HG03439 (cell line): ENCODE results near the gene MACROD2.
"Not testable (repeated sequence)": the region's sequence is repeated elsewhere in the genome, so short reads cannot be mapped to it uniquely, and the experiment has no call there.

Experiments
- ATAC-seq: cut with Tn5 transposase; IDR thresholded peaks from one replicate; pipeline ENCODE4 v1.9.1; 2021; ENCODE audit warnings: mild to moderate bottlenecking, moderate library complexity; ENCODE audit not compliant: unreplicated experiment

MACROD2 gene

DNA sequence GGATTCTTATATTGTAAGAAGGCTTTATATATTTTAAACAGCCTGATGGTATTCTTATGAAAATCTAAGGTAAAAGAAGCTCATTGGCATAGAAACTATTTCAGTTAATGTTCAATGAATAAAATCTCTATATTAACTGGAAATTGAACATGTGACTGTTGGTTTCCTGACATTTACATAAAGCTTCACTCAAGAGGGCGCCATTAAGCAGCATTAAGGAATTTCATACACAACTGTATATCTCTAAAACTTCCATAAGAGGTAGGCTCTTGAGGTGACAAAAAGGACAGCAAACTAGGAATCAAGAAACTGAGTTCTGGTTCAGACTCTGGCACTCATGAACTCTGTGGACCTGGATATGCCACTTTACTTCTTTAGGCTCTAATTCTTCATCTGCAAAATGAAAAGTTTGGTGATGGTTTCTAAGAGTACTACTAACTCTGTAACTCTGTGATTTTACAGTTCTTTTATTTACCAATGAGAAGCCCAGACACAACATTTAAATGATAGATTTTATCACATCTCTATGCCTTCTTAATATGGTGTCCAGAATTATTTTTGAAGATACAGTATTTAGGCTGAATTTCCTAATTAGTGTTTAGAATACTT is 194.6 kb downstream of the MACROD2 start:
- no peak for ATAC-seq

DNA sequence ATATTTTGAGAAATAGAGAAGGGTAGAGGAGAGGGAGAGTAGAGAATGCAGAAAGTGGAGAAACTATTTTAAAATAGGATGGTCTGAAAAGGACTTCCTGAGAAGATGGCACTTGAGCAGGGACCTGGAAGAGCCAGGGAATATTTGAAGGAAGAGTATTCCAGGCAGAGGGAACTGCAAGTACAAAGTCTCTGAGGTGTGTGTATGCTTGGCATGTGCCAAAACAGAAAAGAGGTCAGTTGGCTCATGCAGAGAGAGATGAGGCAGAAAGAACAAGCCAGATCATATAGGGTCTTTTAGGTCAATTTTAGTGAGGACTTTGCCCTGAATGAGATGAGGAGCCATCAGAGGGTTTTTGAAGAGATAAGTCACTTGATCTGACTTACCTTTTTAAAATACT is 196.2 kb downstream of the MACROD2 start:
- no peak for ATAC-seq

DNA sequence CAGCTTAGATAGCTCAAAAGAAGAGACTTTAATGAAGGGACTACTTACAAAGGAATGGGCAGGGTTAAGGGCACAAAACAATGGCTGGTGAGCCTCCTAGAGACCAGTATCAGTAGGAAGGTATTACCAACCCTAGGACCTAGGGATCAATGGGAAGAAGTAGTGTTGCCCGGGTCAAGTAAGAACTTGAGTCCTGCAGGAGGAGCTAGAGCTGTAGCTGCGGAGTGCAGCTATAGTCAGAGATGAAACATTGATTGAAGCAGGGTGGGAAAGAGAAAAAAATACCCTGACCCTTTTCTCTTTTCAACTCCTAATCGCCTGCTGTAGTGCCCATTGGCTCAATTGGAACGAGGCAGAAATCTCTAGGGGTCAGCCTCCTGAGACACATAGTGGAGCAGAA is 198.1 kb downstream of the MACROD2 start:
- ATAC-seq = no peak

DNA sequence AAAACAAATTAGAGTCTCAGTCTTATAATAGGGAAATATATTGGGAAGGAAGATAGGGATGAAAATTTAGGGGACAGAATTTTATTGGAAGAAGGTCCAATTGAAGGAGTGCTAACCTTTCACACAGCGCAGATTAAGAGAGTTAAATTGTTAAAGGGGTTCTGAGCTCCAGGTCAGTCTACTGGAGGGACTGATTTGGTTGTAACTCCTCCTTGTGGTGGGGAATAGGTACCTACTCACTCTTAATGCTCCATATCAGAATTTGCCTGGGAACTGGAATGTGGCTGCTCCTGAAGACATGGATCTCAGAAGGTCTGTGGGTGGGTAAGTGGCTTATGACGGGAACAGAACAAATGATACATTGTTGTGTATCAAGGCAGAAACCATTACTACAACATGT is 198.6 kb downstream of the MACROD2 start:
- ATAC-seq = no peak

DNA sequence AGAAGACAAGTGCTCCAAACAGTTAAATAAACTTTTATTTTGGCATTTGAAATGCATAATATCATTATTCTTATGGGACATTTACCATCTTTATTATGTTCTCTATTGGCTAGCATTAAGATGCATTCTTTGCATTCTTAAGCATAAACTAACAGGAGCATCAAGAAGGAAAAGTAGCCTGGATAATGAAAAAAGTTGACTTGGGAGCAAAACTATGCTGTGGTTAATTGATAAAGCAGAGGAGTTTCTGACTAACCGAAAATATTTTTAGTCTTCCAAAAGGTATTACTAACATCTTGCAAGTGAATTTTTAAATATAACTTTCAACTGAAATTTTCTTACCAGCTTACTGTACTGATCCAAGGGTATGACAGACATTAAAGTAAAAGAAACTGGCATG is 201.8 kb downstream of the MACROD2 start:
- no peak for ATAC-seq

DNA sequence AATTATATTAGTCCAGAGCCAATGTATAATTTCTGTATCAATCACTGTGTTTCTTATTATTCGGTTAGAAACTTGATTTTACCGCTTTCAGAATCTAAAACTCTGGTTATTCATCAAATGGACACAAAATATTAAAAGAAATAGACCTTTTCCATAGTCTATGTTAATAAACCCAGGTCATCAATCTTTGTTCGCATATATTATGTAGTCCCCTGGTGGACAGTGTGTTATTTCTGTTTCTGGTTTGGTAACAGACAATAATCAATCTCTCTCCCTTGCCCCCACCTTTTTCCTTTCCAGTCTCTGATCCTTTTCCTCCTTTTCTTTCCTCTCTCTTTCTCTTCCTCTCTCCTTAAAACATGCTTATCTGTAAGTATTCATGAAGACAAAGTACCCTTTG is 203.1 kb downstream of the MACROD2 start:
- ATAC-seq = no peak

DNA sequence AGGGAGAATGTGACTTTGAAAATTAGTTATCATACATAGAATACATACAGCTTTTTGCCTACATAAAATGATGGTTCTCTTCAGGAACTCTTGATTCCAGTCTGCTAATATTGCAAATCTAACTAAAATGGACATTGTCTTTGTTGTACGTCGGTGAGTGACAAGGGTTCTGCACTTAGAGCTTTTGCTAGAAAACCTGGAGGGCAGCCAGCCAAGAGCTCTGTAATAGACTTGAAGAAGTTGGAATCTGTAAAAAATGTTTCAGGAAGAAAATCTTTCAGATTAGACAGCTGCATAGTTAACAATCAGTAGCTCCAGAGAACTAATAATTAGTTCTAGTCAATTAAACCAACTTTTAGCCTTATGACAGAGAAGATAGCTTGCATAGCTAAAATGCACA is 203.8 kb downstream of the MACROD2 start:
- ATAC-seq = no peak

DNA sequence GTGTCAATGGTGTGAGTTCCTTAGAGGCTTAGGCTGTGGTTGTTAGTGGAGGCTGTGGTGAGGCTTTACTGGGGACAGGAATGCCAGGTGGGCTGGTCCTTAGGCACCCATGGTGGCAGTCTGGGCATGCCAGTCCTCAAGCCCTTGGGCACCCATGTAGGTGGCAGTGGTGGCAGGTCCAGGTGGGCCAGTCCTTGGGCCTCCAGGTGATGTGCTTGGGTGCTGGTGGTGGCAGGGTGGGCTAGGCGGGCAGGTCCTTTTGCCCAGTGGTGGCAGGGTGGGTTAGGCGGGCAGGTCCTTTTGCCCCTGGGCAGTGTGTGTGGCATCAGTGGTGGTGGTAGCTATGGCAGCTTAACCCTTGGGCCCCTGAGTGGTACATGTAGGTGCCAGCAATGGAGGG is 208.3 kb downstream of the MACROD2 start:
- no peak for ATAC-seq

DNA sequence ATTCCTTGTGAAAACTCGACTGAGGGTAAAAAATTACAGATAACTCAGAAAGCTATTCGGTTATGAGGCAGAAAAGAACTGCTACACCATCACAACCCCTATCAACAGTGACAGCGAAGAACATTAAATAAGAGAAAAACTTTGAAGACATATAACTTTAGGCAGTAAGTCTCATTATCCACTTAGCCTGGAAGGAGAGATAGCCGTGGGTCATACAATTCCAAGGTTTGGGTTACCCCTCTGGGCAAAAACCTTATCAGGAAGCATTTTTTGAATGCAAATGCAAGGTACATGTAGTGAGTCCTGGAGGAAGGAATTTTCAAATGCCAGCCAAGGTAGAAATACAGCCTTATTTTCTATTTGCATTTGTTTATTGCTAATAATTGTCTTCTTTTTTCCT is 212.3 kb downstream of the MACROD2 start:
- ATAC-seq = no peak

DNA sequence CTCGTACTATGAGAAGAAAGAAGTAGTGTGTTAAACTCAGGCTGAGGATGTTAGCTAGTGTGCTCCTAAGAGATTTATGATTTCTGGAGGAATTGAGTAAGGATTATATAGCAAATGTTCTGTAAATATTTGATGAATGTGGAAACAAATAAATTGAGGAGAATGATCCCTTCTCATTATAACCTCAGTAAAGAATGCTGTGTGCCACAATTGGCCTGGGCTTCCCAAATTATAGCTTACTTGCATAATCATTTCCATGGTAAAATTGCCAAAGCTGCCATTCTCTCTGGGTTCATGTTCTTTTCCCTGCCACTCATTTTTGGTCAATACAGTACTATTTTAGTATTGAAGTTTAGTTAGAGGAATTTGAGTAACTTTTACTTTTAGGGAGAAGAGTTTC is 213.6 kb downstream of the MACROD2 start:
- ATAC-seq = no peak

DNA sequence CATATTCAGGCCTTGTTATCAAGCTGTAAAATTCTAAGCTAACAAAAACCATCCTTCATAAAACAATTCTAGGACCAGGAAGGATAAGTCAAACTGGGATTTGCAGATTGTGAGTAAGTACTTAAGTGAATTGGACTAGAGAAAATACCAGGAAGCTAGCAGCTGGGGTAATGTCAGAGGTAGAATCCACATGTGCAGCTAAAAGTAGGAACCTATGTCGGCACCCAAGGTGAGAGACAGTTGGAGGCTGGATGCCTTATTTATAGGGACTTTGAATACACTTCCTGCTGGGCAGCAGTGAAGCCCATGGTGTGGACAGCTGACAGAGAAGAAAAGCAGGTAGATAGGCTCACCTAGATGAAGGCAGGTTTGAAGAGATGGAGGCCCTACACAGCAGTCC is 214.8 kb downstream of the MACROD2 start:
- ATAC-seq = no peak

DNA sequence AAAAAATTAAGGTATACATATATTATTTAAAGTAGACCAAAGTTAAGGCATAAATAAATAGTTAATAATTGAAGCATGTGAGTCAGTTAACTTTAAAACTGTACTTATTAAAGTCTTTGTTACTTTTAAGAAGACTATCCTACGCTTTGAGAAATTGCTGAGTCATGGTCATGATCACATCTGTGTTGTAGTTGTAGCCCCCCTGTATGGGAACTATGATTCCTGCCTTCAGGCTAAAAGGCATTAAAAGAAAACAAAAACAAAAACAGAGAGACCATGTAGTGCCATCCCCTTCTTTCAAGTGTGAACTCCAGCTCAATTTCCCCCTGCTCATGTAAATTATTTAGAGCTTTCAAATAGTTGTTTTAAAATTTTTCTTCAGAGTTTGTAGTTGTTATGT is 218.7 kb downstream of the MACROD2 start:
- no peak for ATAC-seq

DNA sequence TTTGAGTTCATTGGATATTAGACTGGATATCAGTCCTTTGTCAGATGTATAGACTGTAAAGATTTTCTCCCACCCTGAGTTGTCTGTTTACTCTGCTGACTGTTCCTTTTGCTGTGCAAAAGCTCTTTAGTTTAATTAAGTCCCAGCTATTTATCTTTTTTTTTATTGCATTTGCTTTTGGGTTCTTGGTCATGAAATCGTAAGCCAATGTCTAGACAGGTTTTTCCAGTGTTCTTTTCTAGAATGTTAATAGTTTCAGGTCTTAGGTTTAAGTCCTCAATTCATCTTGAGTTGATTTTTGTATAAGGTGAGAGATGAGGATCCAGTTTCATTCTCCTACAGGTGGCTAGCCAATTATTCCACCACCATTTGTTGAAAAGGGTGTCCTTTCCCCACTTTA is 220.6 kb downstream of the MACROD2 start:
- ATAC-seq = not testable (repeated sequence)

DNA sequence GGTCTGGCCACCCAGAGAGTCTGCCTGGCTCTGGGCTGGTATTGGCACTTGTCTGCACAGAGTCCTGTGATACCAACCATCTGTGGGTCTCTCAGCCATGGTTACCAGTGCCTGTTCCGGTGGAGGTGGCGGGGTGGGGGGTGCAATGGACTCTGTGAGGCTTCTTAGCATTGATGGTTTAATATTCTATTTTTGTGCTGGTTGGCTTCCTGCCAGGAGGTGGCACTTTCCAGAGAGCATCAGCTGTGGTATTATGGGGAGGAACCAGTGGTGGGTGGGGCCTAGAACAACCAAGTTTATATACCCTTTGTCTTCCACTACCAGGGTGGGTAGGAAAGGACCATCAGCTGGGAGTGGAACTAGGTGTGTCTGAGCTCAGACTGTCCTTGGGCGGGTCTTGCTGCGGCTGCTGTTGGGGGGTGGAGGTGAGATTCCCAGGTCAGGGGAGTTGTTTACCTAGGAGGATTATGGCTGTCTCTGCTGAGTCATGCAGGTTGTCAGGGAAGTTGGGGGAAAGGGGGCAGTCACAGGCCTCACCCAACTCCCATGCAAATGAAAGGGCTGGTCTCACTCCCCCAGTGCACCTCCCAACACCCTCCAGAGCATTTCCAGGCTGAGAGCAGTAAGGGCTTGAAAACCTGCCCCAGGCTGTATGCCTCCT is 224.6 kb downstream of the MACROD2 start:
- no peak for ATAC-seq

DNA sequence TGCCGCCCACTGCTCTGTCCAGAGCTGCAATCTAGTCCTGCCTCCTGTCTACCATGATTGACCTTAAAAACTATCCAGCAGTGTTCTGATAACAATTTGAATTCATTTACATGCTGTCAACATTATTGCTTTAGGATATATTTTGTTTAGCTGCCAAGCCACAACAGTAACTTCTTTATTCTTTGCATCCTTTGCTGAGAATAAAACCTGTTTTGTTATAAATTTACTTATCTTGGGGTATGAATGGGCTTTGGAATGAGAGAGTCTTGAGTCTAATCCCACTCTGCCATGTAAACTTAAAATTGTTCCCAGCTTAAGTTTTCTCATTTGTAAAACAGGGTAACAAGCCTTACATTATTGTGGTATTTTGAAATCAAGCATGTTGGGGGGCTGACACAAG is 225.7 kb downstream of the MACROD2 start:
- no peak for ATAC-seq

DNA sequence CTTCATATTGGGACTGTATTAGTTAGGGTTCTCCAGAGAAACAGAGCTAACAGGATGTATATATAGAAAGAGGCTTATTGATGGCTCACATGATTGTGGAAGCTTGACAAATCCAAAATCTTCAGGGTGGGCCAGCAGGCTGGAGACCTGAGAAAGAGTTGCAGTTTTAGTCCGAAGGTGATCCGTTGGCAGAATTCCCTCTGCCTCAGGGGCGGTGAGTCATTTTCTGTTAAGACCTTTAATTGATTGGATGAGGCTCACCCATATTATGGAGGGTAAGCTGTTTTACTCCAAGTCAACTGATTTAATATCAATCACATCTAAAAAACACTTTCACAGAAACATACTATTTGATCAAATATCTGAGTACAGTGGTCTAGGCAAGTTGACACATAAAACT is 228.5 kb downstream of the MACROD2 start:
- no peak for ATAC-seq

DNA sequence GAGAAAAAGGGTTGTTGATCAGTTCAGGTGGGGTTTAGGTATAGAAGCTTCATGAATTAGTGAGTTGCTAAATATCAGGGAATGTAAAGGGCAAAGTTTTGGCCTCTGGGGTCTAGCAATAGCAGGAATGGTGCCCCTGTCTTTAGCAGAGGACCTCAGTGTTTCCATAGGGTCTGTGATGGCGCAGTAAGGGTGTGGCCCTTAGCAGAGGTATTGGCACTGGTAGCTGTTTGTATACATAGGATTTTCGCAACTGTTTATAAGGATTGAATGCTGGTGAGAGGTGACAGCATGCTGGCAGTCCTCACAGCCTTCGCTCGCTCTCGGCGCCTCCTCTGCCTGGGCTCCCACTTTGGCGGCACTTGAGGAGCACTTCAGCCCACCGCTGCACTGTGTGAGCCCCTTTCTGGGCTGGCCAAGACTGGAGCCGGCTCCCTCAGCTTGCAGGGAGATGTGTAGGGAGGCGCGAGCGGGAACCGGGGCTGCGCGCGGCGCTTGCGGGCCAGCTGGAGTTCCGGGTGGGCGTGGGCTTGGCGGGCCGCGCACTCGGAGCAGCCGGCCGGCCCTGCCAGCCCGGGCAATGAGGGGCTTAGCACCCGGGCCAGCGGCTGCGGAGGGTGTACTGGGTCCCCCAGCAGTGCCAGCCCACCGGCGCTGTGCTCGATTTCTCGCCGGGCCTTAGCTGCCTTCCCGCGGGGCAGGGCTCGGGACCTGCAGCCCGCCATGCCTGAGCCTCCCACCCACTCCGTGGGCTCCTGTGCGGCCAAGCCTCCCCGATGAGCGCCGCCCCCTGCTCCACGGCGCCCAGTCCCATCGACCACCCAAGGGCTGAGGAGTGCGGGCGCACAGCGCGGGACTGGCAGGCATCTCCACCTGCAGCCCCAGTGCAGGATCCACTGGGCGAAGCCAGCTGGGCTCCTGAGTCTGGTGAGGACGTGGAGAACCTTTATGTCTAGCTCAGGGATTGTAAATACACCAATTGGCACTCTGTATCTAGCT is 231.0 kb downstream of the MACROD2 start:
- not testable (repeated sequence) for ATAC-seq

DNA sequence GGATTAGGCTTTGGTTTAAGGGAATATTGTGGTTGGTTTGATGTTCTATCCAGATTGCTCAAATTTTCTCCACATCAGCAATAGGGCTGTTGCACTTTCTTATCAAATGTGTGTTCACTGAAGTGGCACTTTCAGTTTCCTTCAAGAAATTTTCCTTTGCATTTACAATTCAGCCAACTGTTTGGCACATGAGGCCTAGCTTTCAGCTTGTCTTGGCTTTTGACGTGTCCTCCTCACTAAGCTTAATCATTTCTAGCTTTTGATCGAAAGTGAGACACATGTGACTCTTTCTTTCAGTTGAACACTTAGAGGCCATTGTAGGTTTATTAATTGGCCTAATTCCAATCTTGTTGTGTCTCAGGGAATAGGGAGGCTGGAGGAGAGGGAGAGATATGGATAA is 237.3 kb downstream of the MACROD2 start:
- peak; percentile 58 for ATAC-seq

DNA sequence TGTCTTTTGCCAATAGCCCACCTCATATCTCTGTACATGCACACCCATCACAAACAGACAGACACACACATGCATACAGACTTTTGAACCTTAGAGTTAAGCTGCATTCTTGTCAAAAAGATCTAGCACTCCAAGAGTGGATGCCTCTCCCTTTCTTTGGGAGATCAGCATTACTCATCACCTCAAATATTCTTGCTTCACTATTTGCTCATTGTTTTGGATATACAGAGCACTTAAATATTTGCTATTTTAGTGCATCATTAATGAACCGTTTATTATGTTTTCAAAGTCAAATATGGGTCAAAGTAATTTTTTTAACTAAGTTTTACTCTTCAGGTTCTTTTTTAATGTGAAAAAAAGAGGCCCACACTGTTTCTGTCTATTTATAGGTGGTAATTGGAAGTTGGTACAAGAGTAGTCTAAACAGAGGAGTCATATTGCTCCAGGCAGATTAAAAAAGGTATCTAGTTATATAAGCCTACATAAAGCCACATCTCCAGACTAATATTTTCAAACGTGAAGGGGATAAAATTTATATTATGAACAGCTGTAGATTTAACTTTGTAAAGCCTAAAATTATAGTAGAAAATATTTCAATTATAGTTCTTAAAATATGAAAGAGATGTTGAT is 239.5 kb downstream of the MACROD2 start:
- no peak for ATAC-seq

DNA sequence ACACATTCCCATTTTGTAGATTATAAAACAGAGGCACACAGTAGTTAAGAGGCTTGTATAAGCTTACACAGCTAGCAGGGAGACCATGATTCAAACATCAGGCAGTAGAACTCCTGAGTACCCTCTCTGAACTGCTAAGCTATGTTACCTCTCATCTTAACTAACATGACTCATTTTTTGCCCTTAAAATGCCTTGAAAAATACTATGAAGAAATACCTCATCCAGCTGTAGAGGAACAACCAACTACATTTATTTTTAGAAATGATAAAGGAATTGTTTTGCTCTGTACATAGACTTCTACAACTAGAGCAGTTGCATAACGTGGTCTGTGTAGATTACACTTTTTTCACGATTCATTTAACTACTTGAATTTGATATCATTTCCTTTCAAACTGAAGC is 240.0 kb downstream of the MACROD2 start:
- ATAC-seq = no peak

DNA sequence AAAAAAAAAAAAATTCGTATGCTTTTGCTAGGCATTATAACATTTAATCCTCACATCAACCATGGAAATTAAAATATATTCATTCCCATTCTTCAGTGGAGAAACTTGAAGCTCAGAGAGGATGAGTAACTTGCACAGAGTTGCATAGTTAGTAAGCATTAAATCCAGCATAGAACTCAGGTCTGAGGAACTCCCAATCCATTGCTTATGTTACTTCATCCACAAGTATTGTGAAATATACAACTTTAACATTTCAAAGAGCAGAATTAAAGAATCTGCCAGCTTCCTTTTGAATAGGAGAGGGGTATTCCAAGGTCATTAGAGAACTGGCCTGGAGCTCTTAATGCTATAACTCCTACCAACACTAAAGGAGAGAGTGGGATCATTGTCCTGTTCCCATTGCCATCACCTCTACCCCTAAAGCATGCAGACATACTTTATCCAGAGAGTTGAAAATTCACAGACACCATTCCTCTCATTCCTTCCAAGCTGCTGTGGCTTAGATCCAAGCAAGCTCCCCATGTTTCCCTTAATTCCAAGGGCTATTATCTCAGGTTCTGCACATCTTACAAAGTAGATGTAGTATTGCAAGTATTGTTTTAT is 250.2 kb downstream of the MACROD2 start:
- ATAC-seq = no peak
